Melanocyte of skin (primary cell): ENCODE data around the gene C1orf226. TPM values are rescaled to one million over a fixed set of nuclear protein-coding genes. Genes with fewer than 3 reads are reported as not detected.

ENCODE experiments used
- small RNA-seq, 2 donors: library from RNA; depleted of rRNA; stranded (forward); fragments of <200 nt; gene quantifications; one replicate each; pipeline ENCODE3, GENCODE V24; 2012
- total RNA-seq, 2 donors: library from RNA; depleted of rRNA; stranded (reverse); fragments of >200 nt; gene quantifications; 2 replicates each; pipeline ENCODE4 v1.2.3, GENCODE V29; 2012

The C1orf226 gene
- not detected for total RNA-seq

GRCh38 chr1:162381383-162381782, at the start of gene C1orf226:
Gene C1orf226, plus strand, starts transcription at chr1:162381728. Its CDS starts 174 bp downstream, at chr1:162381902.

GRCh38 chr1:162376691-162377090, 4.8 kb upstream of the C1orf226 start, which contains the start of gene SPATA46:
Gene SPATA46, minus strand, starts transcription at chr1:162376854. Its CDS starts 64 bp downstream, at chr1:162376790.

GRCh38 chr1:162412002-162412401, 30.5 kb downstream of the C1orf226 start, which contains the start of gene SH2D1B:
Gene SH2D1B, minus strand, starts transcription at chr1:162412136. Its CDS starts 120 bp downstream, at chr1:162412016.

Small RNA genes lying within 50 kb of the gene (small RNA-seq; reads per million reads assigned to genes)
- 0 reads per million in 2 donors for gene MIR556
- 0 reads per million in 2 donors for gene RNA5SP61

Other genes with a start within 250 kb of the C1orf226 start
- gene SPATA46, start 4.9 kb upstream of the C1orf226 start, total RNA-seq, result not detected
- gene SH2D1B, start 30.4 kb downstream of the C1orf226 start, total RNA-seq, result under 1 TPM in 1 of 2 donors, not detected in 1; under 0.01 TPM
- 10 to 100 TPM; 58.5 to 74.9 TPM for gene UHMK1, start 116.1 kb downstream of the C1orf226 start, total RNA-seq
- gene UAP1, start 180.0 kb downstream of the C1orf226 start, total RNA-seq, result 10 to 100 TPM; 20.3 to 34.0 TPM